Measurements from ENCODE around the gene NSD1. TPM values are rescaled to one million over a fixed set of nuclear protein-coding genes. Genes with fewer than 3 reads are reported as not detected.

Gene NSD1
- polyA plus RNA-seq, 1 donor from 2014 or later = 12.8 TPM

DNA sequence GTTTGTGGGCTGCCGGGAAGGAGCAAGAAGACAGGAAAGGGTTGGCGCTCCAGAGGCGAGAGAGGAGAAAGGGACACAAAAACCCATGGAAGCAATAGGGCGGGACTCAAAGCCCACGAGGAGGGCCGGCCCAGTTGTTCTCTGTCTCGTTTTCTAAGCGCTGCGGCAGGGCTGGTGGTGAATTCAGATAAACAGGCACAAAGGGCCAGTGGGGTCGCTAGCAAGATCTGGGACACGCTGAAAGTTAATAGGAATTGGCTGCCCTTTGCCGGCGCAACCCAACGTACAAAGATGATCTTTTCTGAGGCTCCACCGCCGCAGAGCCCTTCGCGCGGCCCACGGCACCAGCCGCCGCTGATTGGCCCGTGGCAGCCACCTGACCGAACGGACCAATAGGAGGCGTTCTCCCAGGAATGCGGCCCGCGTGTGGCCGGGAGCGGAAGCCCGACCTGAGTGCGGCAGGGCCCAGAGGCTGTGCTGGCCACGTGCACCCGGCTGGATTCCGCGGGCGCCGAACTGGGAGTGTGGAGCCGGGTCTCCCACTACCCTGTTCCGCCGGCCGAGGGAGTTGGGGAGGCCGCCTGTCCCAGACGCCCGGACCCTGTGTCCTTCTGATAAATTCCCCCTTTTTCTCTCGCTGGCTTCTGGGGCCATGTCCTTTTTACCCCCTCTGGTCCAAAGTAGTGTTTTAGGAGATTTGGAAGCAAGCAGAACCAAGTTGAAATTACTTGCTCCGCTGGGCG, 16.8 kb upstream of the NSD1 start:
- Histone ChIP-seq H2AFZ (ENCODE audit: low read depth, low read length) (no peak overlapping the region), H3K36me3 (ENCODE audit: insufficient read depth, low read length) (no peaks in the 10 kb centered on the region), H3K9ac (ENCODE audit: low read length) (no peak overlapping the region), H3K27ac (ENCODE audit: low read length) (no peak overlapping the region), H4K20me1 (ENCODE audit: insufficient read depth) (no peaks in the 10 kb centered on the region), H3K4me3 (ENCODE audit: low read length) (no peak overlapping the region), H3K79me2 (replicated peaks; ENCODE audit: insufficient read depth, low read length) (no peaks in the 10 kb centered on the region), H3K9me3 (ENCODE audit: low read length) (no peaks in the 10 kb centered on the region), H3K9me2 (ENCODE audit: insufficient read depth, low read length) (no peaks in the 10 kb centered on the region), H3F3A (ENCODE audit: insufficient read depth, low read length, poor library complexity, severe bottlenecking) (no peaks in the 10 kb centered on the region), H3K27me3 (ENCODE audit: insufficient read depth, low read depth, low read length) (no peaks in the 10 kb centered on the region), H3K4me2 (ENCODE audit: low read length) (no peak overlapping the region)
- no peak for TF ChIP-seq EP300 (conservative IDR thresholded peaks at IDR 0.05; ENCODE audit: poor library complexity, severe bottlenecking)
- TF ChIP-seq, protein P1, sequence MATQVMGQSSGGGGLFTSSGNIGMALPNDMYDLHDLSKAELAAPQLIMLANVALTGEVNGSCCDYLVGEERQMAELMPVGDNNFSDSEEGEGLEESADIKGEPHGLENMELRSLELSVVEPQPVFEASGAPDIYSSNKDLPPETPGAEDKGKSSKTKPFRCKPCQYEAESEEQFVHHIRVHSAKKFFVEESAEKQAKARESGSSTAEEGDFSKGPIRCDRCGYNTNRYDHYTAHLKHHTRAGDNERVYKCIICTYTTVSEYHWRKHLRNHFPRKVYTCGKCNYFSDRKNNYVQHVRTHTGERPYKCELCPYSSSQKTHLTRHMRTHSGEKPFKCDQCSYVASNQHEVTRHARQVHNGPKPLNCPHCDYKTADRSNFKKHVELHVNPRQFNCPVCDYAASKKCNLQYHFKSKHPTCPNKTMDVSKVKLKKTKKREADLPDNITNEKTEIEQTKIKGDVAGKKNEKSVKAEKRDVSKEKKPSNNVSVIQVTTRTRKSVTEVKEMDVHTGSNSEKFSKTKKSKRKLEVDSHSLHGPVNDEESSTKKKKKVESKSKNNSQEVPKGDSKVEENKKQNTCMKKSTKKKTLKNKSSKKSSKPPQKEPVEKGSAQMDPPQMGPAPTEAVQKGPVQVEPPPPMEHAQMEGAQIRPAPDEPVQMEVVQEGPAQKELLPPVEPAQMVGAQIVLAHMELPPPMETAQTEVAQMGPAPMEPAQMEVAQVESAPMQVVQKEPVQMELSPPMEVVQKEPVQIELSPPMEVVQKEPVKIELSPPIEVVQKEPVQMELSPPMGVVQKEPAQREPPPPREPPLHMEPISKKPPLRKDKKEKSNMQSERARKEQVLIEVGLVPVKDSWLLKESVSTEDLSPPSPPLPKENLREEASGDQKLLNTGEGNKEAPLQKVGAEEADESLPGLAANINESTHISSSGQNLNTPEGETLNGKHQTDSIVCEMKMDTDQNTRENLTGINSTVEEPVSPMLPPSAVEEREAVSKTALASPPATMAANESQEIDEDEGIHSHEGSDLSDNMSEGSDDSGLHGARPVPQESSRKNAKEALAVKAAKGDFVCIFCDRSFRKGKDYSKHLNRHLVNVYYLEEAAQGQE (IDR thresholded peaks at IDR 0.05; ENCODE audit: borderline replicate concordance) = no peak
- TF ChIP-seq SMC3 (conservative IDR thresholded peaks at IDR 0.05; ENCODE audit: poor library complexity) = no peak
- TF ChIP-seq EZH2 (IDR thresholded peaks at IDR 0.05; ENCODE audit: borderline replicate concordance, insufficient read depth, low read length, poor library complexity, severe bottlenecking) = no peak
- TF ChIP-seq POLR2AphosphoS5 (IDR thresholded peaks at IDR 0.05) = no peak
- no peak for TF ChIP-seq MXI1 (conservative IDR thresholded peaks at IDR 0.05; ENCODE audit: poor library complexity, severe bottlenecking)
- TF ChIP-seq, protein P2, sequence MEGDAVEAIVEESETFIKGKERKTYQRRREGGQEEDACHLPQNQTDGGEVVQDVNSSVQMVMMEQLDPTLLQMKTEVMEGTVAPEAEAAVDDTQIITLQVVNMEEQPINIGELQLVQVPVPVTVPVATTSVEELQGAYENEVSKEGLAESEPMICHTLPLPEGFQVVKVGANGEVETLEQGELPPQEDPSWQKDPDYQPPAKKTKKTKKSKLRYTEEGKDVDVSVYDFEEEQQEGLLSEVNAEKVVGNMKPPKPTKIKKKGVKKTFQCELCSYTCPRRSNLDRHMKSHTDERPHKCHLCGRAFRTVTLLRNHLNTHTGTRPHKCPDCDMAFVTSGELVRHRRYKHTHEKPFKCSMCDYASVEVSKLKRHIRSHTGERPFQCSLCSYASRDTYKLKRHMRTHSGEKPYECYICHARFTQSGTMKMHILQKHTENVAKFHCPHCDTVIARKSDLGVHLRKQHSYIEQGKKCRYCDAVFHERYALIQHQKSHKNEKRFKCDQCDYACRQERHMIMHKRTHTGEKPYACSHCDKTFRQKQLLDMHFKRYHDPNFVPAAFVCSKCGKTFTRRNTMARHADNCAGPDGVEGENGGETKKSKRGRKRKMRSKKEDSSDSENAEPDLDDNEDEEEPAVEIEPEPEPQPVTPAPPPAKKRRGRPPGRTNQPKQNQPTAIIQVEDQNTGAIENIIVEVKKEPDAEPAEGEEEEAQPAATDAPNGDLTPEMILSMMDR (IDR thresholded peaks at IDR 0.05; ENCODE audit: poor library complexity, severe bottlenecking) = no peak
- TF ChIP-seq RAD21 (conservative IDR thresholded peaks at IDR 0.05) = no peak

DNA sequence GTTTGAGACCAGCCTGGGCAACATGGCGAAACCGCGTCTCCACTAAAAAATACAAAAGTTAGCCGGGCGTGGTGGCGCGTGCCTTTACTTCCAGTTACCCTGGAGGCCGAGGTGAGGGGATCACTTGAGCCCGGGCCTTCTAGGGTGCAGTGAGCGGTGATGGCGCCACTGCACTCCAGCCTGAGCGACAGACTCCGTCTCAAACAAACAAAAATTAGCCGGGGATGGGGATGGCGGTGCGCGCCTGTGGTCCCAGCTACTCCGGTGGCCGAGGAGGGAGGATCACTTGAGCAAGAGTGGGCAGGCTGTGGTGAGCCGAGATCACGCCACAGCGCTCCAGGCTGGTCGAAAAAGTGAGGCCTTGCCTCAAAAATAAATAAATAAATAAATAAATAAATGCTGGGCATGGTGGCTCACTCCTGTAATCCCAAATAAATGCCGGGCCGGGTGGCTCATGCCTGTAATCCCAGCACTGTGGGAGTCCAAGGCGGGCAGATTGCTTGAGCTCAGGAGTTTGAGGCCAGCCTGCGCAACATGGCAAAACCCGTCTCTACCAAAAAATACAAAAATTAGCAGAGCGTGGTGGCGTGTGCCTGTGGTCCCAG, 16.0 kb upstream of the NSD1 start:
- H3K27ac ChIP-seq (ENCODE audit: low read length) = no peak overlapping the region
- no peak overlapping the region for H2AFZ ChIP-seq (ENCODE audit: low read depth, low read length)
- H3K9me3 ChIP-seq (ENCODE audit: low read length) = no peaks in the 10 kb centered on the region
- no peaks in the 10 kb centered on the region for H3K79me2 ChIP-seq (replicated peaks; ENCODE audit: insufficient read depth, low read length)
- no peak for TF ChIP-seq EZH2 (IDR thresholded peaks at IDR 0.05; ENCODE audit: borderline replicate concordance, insufficient read depth, low read length, poor library complexity, severe bottlenecking)
- no peak for TF ChIP-seq TAF1 (IDR thresholded peaks at IDR 0.05; ENCODE audit: low read depth)
- TF ChIP-seq SMC3 (conservative IDR thresholded peaks at IDR 0.05; ENCODE audit: poor library complexity) = no peak
- no peak for TF ChIP-seq MXI1 (conservative IDR thresholded peaks at IDR 0.05; ENCODE audit: poor library complexity, severe bottlenecking)
- TF ChIP-seq, protein P2 (IDR thresholded peaks at IDR 0.05; ENCODE audit: poor library complexity, severe bottlenecking) = no peak
- TF ChIP-seq EP300 (conservative IDR thresholded peaks at IDR 0.05; ENCODE audit: poor library complexity, severe bottlenecking) = no peak
- TF ChIP-seq RAD21 (conservative IDR thresholded peaks at IDR 0.05) = no peak
- TF ChIP-seq POLR2AphosphoS5 (IDR thresholded peaks at IDR 0.05) = no peak
- TF ChIP-seq, protein P1 (IDR thresholded peaks at IDR 0.05; ENCODE audit: borderline replicate concordance) = no peak
- no peaks in the 10 kb centered on the region for H3K9me2 ChIP-seq (ENCODE audit: insufficient read depth, low read length)
- H4K20me1 ChIP-seq (ENCODE audit: insufficient read depth) = no peaks in the 10 kb centered on the region
- H3F3A ChIP-seq (ENCODE audit: insufficient read depth, low read length, poor library complexity, severe bottlenecking) = no peaks in the 10 kb centered on the region
- H3K27me3 ChIP-seq (ENCODE audit: insufficient read depth, low read depth, low read length) = no peaks in the 10 kb centered on the region
- no peak overlapping the region for H3K4me3 ChIP-seq (ENCODE audit: low read length)
- no peaks in the 10 kb centered on the region for H3K36me3 ChIP-seq (ENCODE audit: insufficient read depth, low read length)
- H3K4me2 ChIP-seq (ENCODE audit: low read length) = no peak overlapping the region
- H3K9ac ChIP-seq (ENCODE audit: low read length) = no peak overlapping the region

Measured in neural cell (in vitro differentiated cells).